ENCODE data around the gene TSPYL4. TPM values are rescaled to one million over a fixed set of nuclear protein-coding genes. Genes with fewer than 3 reads are reported as not detected.

The TSPYL4 gene
- total and polyA plus RNA-seq, 2 donors from 2014 or later, result 15.2 to 25.8 TPM

DNA sequence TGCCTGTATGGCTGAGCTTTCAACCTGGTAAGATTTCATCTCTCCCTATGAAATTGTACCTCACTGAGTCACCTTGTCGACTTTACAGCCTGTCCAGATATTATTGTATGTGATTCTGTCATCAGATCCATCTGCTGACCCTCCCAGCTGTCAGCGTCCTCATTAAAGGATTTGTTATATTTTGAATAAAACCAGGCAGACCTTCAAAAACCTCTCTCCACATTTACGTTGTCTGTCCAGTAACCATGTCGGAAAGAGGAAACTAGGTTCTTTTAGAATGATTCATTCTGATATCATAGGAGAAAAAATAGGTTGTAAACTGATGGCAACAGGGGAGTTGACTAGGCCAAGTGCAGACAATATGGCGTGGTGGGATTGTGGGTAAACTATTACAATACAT, 38.5 kb downstream of the TSPYL4 start:
- intact Hi-C loops (cut with DNase I), result no loop called here
- H3K27ac ChIP-seq (ENCODE audit: low read depth in 2 of 2, low read length in 2 of 2), result no peak overlapping the region
- DNase-seq, result no peak
- no peak for FAIRE-seq
- no peaks in the 10 kb centered on the region for H3K4me1 ChIP-seq (ENCODE audit: control insufficient read depth in 2 of 3, insufficient read depth in 2 of 3, low read depth in 1 of 3, low read length in 3 of 3)
- H3K4me3 ChIP-seq (ENCODE audit: low read length in 3 of 3), result no peak overlapping the region
- TF ChIP-seq, protein P1, sequence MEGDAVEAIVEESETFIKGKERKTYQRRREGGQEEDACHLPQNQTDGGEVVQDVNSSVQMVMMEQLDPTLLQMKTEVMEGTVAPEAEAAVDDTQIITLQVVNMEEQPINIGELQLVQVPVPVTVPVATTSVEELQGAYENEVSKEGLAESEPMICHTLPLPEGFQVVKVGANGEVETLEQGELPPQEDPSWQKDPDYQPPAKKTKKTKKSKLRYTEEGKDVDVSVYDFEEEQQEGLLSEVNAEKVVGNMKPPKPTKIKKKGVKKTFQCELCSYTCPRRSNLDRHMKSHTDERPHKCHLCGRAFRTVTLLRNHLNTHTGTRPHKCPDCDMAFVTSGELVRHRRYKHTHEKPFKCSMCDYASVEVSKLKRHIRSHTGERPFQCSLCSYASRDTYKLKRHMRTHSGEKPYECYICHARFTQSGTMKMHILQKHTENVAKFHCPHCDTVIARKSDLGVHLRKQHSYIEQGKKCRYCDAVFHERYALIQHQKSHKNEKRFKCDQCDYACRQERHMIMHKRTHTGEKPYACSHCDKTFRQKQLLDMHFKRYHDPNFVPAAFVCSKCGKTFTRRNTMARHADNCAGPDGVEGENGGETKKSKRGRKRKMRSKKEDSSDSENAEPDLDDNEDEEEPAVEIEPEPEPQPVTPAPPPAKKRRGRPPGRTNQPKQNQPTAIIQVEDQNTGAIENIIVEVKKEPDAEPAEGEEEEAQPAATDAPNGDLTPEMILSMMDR (IDR thresholded peaks at IDR 0.05; ENCODE audit: borderline replicate concordance, extremely low read depth, insufficient read depth), result no peak
- no peak overlapping the region for H3K9ac ChIP-seq (ENCODE audit: low read length in 3 of 3)
- H3K36me3 ChIP-seq (ENCODE audit: control insufficient read depth in 2 of 3, insufficient read depth in 3 of 3, low read length in 3 of 3), result no peaks in the 10 kb centered on the region
- no peaks in the 10 kb centered on the region for H3K9me3 ChIP-seq (ENCODE audit: control insufficient read depth in 2 of 3, insufficient read depth in 1 of 3, low read length in 3 of 3)
- H3K27me3 ChIP-seq (ENCODE audit: control insufficient read depth, insufficient read depth, low read length), result no peaks in the 10 kb centered on the region

DNA sequence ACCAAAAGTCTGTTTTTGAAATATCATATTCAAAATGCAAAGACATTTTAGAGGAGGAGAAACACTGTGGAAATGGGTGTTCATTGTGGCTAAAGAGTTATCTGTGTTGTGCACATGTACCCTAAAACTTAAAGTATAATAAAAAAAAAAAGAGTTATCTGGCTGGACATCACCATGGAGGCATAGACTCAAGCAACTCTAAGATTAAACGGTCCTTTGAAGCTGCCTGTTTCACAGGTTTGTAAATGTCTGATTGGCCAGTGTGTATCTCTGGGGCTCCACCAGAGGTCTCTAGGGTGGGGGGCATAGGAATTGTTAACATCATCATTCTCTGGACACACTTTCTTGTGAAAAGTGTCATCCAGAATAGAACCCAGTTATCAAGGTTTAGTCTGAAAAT, 39.2 kb downstream of the TSPYL4 start:
- Histone ChIP-seq H3K4me3 (ENCODE audit: low read length in 3 of 3) (no peak overlapping the region), H3K36me3 (ENCODE audit: control insufficient read depth in 2 of 3, insufficient read depth in 3 of 3, low read length in 3 of 3) (no peaks in the 10 kb centered on the region), H3K9me3 (ENCODE audit: control insufficient read depth in 2 of 3, insufficient read depth in 1 of 3, low read length in 3 of 3) (no peaks in the 10 kb centered on the region), H3K9ac (ENCODE audit: low read length in 3 of 3) (no peak overlapping the region), H3K4me1 (ENCODE audit: control insufficient read depth in 2 of 3, insufficient read depth in 2 of 3, low read depth in 1 of 3, low read length in 3 of 3) (no peaks in the 10 kb centered on the region), H3K27me3 (ENCODE audit: control insufficient read depth, insufficient read depth, low read length) (no peaks in the 10 kb centered on the region), H3K27ac (ENCODE audit: low read depth in 2 of 2, low read length in 2 of 2) (no peak overlapping the region)
- DNase-seq, result no peak
- FAIRE-seq, result no peak
- TF ChIP-seq, protein P1 (IDR thresholded peaks at IDR 0.05; ENCODE audit: borderline replicate concordance, extremely low read depth, insufficient read depth), result no peak
- intact Hi-C loops (cut with DNase I), result no loop called here

DNA sequence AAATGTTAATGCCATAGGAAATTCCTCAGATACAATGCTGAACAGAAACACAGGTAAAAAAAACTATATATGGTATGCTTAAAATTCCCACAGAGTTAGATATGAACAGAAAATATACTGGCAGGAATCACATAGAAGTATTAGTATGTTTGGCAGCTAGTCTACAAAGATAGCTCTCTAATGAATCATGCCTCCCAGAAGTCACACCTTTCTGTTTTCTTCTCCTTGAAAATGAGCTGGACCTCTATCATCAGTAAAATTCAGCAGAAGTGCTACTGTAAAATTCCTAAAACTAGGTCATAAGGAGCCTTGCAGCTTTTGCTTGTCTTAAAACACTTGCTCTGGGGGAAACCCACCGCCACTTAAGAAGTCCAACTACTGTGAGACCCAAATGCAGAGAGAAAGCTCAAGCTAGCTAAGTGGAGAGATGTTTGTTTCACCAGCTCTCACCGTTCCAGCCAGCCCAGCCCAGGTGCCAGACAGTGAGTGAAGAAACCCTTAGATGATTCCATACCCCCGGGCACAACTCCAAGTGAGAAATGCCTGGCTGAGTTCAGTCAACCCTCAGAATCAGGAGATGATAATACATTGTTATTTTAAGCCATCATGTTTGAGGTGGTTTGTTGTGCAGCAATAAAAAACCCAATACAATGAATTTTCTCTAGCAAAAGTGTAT, 43.0 kb downstream of the TSPYL4 start:
- DNase-seq (no peak), FAIRE-seq (no peak)
- H3K9me3 ChIP-seq (ENCODE audit: control insufficient read depth in 2 of 3, insufficient read depth in 1 of 3, low read length in 3 of 3), result no peaks in the 10 kb centered on the region
- no peak overlapping the region for H3K9ac ChIP-seq (ENCODE audit: low read length in 3 of 3)
- no peaks in the 10 kb centered on the region for H3K4me1 ChIP-seq (ENCODE audit: control insufficient read depth in 2 of 3, insufficient read depth in 2 of 3, low read depth in 1 of 3, low read length in 3 of 3)
- TF ChIP-seq, protein P1 (IDR thresholded peaks at IDR 0.05; ENCODE audit: borderline replicate concordance, extremely low read depth, insufficient read depth), result no peak
- H3K27ac ChIP-seq (ENCODE audit: low read depth in 2 of 2, low read length in 2 of 2), result no peak overlapping the region
- no peak overlapping the region for H3K4me3 ChIP-seq (ENCODE audit: low read length in 3 of 3)
- intact Hi-C loops (cut with DNase I), result no loop called here
- no peaks in the 10 kb centered on the region for H3K27me3 ChIP-seq (ENCODE audit: control insufficient read depth, insufficient read depth, low read length)
- H3K36me3 ChIP-seq (ENCODE audit: control insufficient read depth in 2 of 3, insufficient read depth in 3 of 3, low read length in 3 of 3), result no peaks in the 10 kb centered on the region

DNA sequence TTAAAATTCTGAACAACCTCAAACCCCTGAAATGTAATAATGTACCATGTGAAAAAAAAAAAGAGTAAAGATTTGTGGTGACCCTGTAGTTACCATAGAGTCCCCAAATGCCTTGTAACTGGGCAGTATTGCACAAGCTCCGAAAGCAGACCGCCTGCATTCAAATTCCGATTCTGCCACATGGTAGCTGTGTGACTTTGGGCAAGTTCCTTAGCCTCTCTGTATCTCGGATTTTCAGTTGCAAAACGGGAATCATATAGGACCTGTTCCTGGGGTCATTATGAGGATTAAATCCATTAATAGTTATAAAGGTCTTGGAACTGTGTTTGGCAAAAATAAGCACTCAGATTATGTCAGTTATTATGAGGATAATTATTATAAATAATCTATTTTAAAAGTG, 43.6 kb downstream of the TSPYL4 start:
- Histone ChIP-seq H3K9ac (ENCODE audit: low read length in 3 of 3) (no peak overlapping the region), H3K27me3 (ENCODE audit: control insufficient read depth, insufficient read depth, low read length) (no peaks in the 10 kb centered on the region), H3K27ac (ENCODE audit: low read depth in 2 of 2, low read length in 2 of 2) (no peak overlapping the region), H3K4me1 (ENCODE audit: control insufficient read depth in 2 of 3, insufficient read depth in 2 of 3, low read depth in 1 of 3, low read length in 3 of 3) (no peaks in the 10 kb centered on the region), H3K36me3 (ENCODE audit: control insufficient read depth in 2 of 3, insufficient read depth in 3 of 3, low read length in 3 of 3) (no peaks in the 10 kb centered on the region), H3K4me3 (ENCODE audit: low read length in 3 of 3) (no peak overlapping the region), H3K9me3 (ENCODE audit: control insufficient read depth in 2 of 3, insufficient read depth in 1 of 3, low read length in 3 of 3) (no peaks in the 10 kb centered on the region)
- FAIRE-seq (no peak), DNase-seq (no peak)
- TF ChIP-seq, protein P1 (IDR thresholded peaks at IDR 0.05; ENCODE audit: borderline replicate concordance, extremely low read depth, insufficient read depth), result no peak
- intact Hi-C loops (cut with DNase I), result no loop called here
